Heart left ventricle (tissue), 16 donors: ENCODE data around the gene ZNF563. TPM values are rescaled to one million over a fixed set of nuclear protein-coding genes. Genes with fewer than 3 reads are reported as not detected.

Experiments
- ATAC-seq, 4 donors: fragments of 200-7000 bp; cut with Tn5 transposase; one replicate each; pipeline ENCODE4 v1.9.1; 2020 to 2022; ENCODE audit warnings: moderate library complexity in 4 of 4, mild to moderate bottlenecking in 3 of 4, moderate number of reproducible peaks in 1 of 4
- DNase-seq, 5 donors: peaks; one replicate each; pipeline ENCODE4 v3.0.0-alpha.2; 2020
- H3K27ac ChIP-seq, 12 donors: fragments of 200-600 bp; sonication (generic) in 4 of 12; one replicate each; pipeline versions ENCODE4 v1.5.0 to v1.8.0; 2016 to 2022; ENCODE audit warnings: mild to moderate bottlenecking in 2 of 12
- H3K27me3 ChIP-seq, 9 donors: fragments of 200-600 bp; sonication (generic) in 2 of 9; one replicate each; pipeline versions ENCODE4 v1.5.1 to v1.8.0; 2016 to 2022; ENCODE audit warnings: mild to moderate bottlenecking in 3 of 9
- H3K36me3 ChIP-seq, 9 donors: fragments of 200-600 bp; sonication (generic) in 2 of 9; one replicate each; pipeline versions ENCODE4 v1.5.0 to v1.8.0; 2018 to 2022; ENCODE audit warnings: mild to moderate bottlenecking in 2 of 9
- H3K4me1 ChIP-seq, 12 donors: fragments of 200-600 bp; sonication (generic) in 4 of 12; one replicate each; pipeline versions ENCODE4 v1.5.0 to v1.8.0; 2016 to 2022; ENCODE audit warnings: mild to moderate bottlenecking in 3 of 12
- H3K4me3 ChIP-seq, 12 donors: fragments of 200-600 bp; sonication (generic) in 4 of 12; one replicate each; pipeline versions ENCODE4 v1.5.0 to v1.8.0; 2017 to 2022; ENCODE audit warnings: mild to moderate bottlenecking in 9 of 12, moderate library complexity in 4 of 12
- H3K9me3 ChIP-seq, 12 donors: fragments of 200-600 bp; sonication (generic) in 4 of 12; one replicate each; pipeline versions ENCODE4 v1.5.0 to v1.8.0; 2016 to 2022; ENCODE audit warnings: mild to moderate bottlenecking in 1 of 12
- POLR2A ChIP-seq, 2 donors: fragments of 450-650 bp; IDR thresholded peaks; one replicate each; pipeline ENCODE4 v1.6.1; 2017; ENCODE audit warnings: antibody characterized with exemption in 2 of 2, mild to moderate bottlenecking in 2 of 2, moderate library complexity in 2 of 2
- WGBS, 4 donors: extraction: QIAGEN DNeasy Blood & Tissue Kit in 2 of 4; methylation state at CpG; one replicate each; pipeline versions ENCODE4 v1.1.5 to v1.1.7; 2013 to 2018; 5-methylcytosine and 5-hydroxymethylcytosine counted together
- intact Hi-C, 10 donors: fragments of 100-400 bp; cut with DNase I; formaldehyde crosslinking; loops; one replicate each; pipeline versions ENCODE4 v1.11.1 to v1.14.2; 2022
- polyA plus RNA-seq, 2 donors: library from polyadenylated mRNA; stranded (reverse); fragments of 200-250 nt; gene quantifications; one replicate each; pipeline ENCODE4 v1.2.3, GENCODE V29; 2013
- total RNA-seq, 9 donors: library from RNA; depleted of rRNA in 2 of 9; stranded (reverse); fragments of >200 nt in 2 of 9; fragmentation: NEBNext Ultra II Directional in 3 of 9; extraction: Animal tissue kit (Norgen Biotek cat#: 25700) in 3 of 9; gene quantifications; one replicate each; pipeline versions ENCODE4 v1.1.0 to v1.2.4, GENCODE V29; 2016 to 2023
- TF ChIP-seq, protein P1 (sequence below), 12 donors: fragments of 200-600 bp; sonication (generic) in 4 of 12; IDR thresholded peaks; one replicate each; pipeline versions ENCODE4 v1.5.0 to v1.8.0; 2018 to 2022; ENCODE audit warnings: antibody characterized with exemption in 12 of 12, mild to moderate bottlenecking in 5 of 12
- donor health status: ischemic (EF 13 %, LVEDD 7.1; RV severe dilation, severe dysfunction).
- donor health status: healthy with polysubstance abuse.
- donor health status: DM: no; HTN: yes; CAD: no.
- donor health status: DM: no; HTN: no; CAD: no.
- donor health status: ischemic (EF 25% LVEDD 6.9; RV normal size, moderate dysfunction).
- donor health status: ischemic (EF 25% LVEDD 5.7; RV mildly dilated, moderate dysfunction).
- donor health status: healthy.
- donor health status: DM: yes; HTN: yes; CAD: no.
- donor health status: ischemic (EF 35%, LVEDD 5.7; RV mildly dilated, moderate dysfunction).
- donor health status: nonischemic (EF 11% LVEDD 7.7; RV severe dilation, severe dysfunction).
- donor health status: DM: yes; HTN: yes; CAD: no.
- donor health status: PGD.
- donor health status: ischemic (EF 29% LVEDD 5.4; RV normal size, mild dysfunction).
- donor health status: nonischemic (EF 23%, LVEDD 6.1; RV moderate dilation, normal function).

ZNF563 gene
- total and polyA plus RNA-seq, 11 donors, result 1.5 to 6.9 (median 3.7) TPM

DNA sequence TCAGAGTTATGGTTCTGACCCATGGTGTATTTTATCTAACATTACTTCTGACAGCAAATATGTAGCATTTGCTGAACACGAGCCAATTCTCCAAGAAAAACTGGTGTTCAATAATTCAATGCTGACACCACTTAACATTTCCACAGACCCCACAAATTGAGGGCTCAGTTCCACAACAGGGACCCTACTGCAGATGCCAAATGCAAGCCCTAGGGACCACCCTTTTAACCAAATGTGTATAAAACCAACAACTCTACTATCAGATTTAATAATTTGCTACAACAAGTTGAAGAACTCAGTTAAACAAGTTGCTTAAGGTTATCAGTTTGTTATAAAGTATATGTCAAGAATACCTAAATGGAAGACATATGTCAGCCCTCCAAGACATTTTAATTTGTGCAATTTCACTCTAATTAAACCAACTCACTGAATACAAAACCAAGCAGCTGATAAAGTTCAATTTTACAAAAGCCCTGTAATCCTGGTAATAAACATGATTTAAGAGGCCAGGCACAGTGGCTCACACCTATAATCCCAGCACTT is 45.4 kb downstream of the ZNF563 start:
- no peak for DNase-seq
- ATAC-seq, result no peak
- TF ChIP-seq, protein P1, sequence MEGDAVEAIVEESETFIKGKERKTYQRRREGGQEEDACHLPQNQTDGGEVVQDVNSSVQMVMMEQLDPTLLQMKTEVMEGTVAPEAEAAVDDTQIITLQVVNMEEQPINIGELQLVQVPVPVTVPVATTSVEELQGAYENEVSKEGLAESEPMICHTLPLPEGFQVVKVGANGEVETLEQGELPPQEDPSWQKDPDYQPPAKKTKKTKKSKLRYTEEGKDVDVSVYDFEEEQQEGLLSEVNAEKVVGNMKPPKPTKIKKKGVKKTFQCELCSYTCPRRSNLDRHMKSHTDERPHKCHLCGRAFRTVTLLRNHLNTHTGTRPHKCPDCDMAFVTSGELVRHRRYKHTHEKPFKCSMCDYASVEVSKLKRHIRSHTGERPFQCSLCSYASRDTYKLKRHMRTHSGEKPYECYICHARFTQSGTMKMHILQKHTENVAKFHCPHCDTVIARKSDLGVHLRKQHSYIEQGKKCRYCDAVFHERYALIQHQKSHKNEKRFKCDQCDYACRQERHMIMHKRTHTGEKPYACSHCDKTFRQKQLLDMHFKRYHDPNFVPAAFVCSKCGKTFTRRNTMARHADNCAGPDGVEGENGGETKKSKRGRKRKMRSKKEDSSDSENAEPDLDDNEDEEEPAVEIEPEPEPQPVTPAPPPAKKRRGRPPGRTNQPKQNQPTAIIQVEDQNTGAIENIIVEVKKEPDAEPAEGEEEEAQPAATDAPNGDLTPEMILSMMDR (IDR thresholded peaks at IDR 0.05), result no peak
- TF ChIP-seq POLR2A (IDR thresholded peaks at IDR 0.05), result no peak
- H3K4me1 ChIP-seq, result peaks cover 4 to 50% (median 27%) of the 10 kb centered on the region in 12 donors
- intact Hi-C loops, result no loop called here
- H3K9me3 ChIP-seq, result no peaks in the 10 kb centered on the region
- no peak overlapping the region for H3K4me3 ChIP-seq
- peak overlapping the region in 1 of 12 donors; percentile 17 for H3K27ac ChIP-seq
- WGBS, 4 donors, result 75 to 93% (median 78%) methylated on average over 1 of the region's 1 CpG
- H3K27me3 ChIP-seq, result no peaks in the 10 kb centered on the region
- H3K36me3 ChIP-seq, result peaks cover 0 to 14% (median 0%) of the 10 kb centered on the region in 9 donors

DNA sequence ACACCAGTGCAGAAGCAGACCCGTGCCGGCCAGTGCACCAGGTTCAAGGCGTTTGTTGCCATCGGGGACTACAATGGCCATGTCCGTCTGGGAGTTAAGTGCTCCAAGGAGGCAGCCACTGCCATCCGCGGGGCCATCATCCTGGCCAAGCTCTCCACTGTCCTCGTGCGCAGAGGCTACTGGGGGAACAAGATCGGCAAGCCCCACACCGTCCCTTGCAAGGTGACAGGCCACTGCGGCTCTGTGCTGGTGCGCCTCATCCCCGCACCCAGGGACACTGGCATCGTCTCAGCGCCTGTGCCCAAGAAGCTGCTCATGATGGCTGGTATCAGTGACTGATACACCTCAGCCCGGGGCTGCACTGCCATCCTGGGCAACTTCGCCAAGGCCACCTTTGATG is 48.8 kb downstream of the ZNF563 start:
- no peak overlapping the region for H3K4me3 ChIP-seq
- WGBS, 4 donors, result 91 to 97% (median 95%) methylated on average over 12 to 18 of the region's 18 CpGs
- TF ChIP-seq POLR2A (IDR thresholded peaks at IDR 0.05), result no peak
- TF ChIP-seq, protein P1 (IDR thresholded peaks at IDR 0.05), result no peak
- H3K9me3 ChIP-seq, result peaks cover 0 to 28% (median 0%) of the 10 kb centered on the region in 12 donors
- peaks cover 0 to 7% (median 0%) of the 10 kb centered on the region in 9 donors for H3K36me3 ChIP-seq
- DNase-seq (no peak), ATAC-seq (no peak)
- intact Hi-C loops, result no loop called here
- no peaks in the 10 kb centered on the region for H3K27me3 ChIP-seq
- H3K27ac ChIP-seq, result no peak overlapping the region
- peaks cover 0 to 27% (median 13%) of the 10 kb centered on the region in 12 donors for H3K4me1 ChIP-seq

DNA sequence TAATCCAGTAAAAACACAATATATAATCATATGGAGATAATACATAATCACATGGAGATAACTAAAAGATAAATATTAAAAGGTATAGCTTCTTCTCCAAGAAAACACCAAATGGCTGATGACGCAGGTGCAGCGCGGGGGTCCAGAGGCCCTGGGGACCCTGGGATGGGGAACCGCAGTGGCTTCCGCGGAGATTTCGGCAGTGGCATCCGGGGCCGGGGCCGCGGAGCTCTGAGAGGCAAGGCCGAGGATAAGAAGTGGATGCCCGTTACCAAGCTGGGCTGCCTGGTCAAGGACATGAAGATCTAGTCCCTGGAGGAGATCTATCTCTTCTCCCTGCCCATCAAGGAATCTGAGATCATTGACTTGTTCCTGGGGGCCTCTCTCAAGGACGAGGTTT is 49.2 kb downstream of the ZNF563 start:
- ATAC-seq, result no peak
- WGBS, 4 donors, result 96 to 98% (median 97%) methylated on average over 14 of the region's 14 CpGs
- intact Hi-C loops, result no loop called here

DNA sequence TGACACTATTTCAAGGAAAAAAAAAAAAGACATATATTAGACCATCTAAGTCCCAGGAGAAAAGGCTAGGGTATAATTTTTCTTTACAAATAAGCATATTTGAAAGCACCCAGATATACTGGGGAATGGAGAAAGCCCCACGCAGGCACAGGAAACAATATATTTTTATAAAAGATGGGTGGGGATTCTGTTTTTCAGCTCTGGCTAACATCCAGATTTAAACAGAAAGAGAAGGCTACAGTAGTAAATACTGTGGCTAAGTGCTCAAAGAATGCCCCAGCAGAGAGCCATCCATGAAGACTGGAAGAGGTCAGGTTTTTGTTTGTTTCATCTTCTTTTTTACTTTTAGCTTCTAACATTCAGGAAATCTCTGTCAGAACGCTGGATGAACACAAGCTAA is 54.7 kb downstream of the ZNF563 start:
- H3K27ac ChIP-seq, result no peak overlapping the region
- no peak for DNase-seq
- peaks cover 3 to 34% (median 23%) of the 10 kb centered on the region in 9 donors for H3K36me3 ChIP-seq
- peaks cover 0 to 87% (median 12%) of the 10 kb centered on the region in 12 donors for H3K9me3 ChIP-seq
- H3K4me1 ChIP-seq, result peaks cover 0 to 16% (median 4%) of the 10 kb centered on the region in 12 donors
- intact Hi-C loops, result no loop called here
- WGBS, 4 donors, result 46 to 73% (median 59%) methylated on average over 2 of the region's 2 CpGs
- no peak overlapping the region for H3K4me3 ChIP-seq
- no peaks in the 10 kb centered on the region for H3K27me3 ChIP-seq
- ATAC-seq, result no peak
- TF ChIP-seq POLR2A (IDR thresholded peaks at IDR 0.05), result no peak
- TF ChIP-seq, protein P1 (IDR thresholded peaks at IDR 0.05), result no peak

More for the DNA sequence above, 49.2 kb downstream of the ZNF563 start:
- no peak overlapping the region for H3K27ac ChIP-seq
- no peak overlapping the region for H3K4me3 ChIP-seq
- H3K4me1 ChIP-seq, result peaks cover 0 to 23% (median 9%) of the 10 kb centered on the region in 12 donors
- TF ChIP-seq, protein P1 (IDR thresholded peaks at IDR 0.05), result no peak
- TF ChIP-seq POLR2A (IDR thresholded peaks at IDR 0.05), result no peak
- H3K9me3 ChIP-seq, result peaks cover 0 to 32% (median 0%) of the 10 kb centered on the region in 12 donors
- no peak for DNase-seq
- H3K27me3 ChIP-seq, result no peaks in the 10 kb centered on the region
- peaks cover 0 to 7% (median 0%) of the 10 kb centered on the region in 9 donors for H3K36me3 ChIP-seq
